Measurements from ENCODE around the gene SYCN. TPM values are rescaled to one million over a fixed set of nuclear protein-coding genes. Genes with fewer than 3 reads are reported as not detected.
A peak's percentile ranks its signal among the peaks of the same experiment; 100 is the strongest.

SYCN gene
- total and polyA plus RNA-seq, 2 of the 13 experiments (the other 11 are each of a cell fraction or from before 2014, with no cell fraction given) = not detected

- TF ChIP-seq ARID4A (CRISPR knock-in tag; IDR thresholded peaks at IDR 0.05; ENCODE audit: borderline replicate concordance) = peak; percentile 12; the same call in 1 of the 2 replicates
- TF ChIP-seq NR2F1 (CRISPR knock-in tag; IDR thresholded peaks at IDR 0.05) = no peak
- TF ChIP-seq ZNF746 (CRISPR knock-in tag; IDR thresholded peaks at IDR 0.05) = no peak
- TF ChIP-seq HNRNPL (IDR thresholded peaks at IDR 0.05; ENCODE audit: low read depth, low read length) = 0 out of 2 replicates have a peak, but pooled peaks have one; percentile 10
- 0 out of 2 replicates have a peak, but pooled peaks have one; percentile 30 for TF ChIP-seq HINFP (CRISPR knock-in tag; IDR thresholded peaks at IDR 0.05; ENCODE audit: low read depth)
- no peak for TF ChIP-seq RARA (CRISPR knock-in tag; IDR thresholded peaks at IDR 0.05)
- 0 out of 2 replicates have a peak, but pooled peaks have one; percentile 40 for TF ChIP-seq ZNF704 (CRISPR knock-in tag; IDR thresholded peaks at IDR 0.05; ENCODE audit: borderline replicate concordance)
Observed at GRCh38 chr19:39156326-39157230, 47.5 kb downstream of the SYCN start (continued).
